ENCODE results near the gene ROGDI.

DNA sequence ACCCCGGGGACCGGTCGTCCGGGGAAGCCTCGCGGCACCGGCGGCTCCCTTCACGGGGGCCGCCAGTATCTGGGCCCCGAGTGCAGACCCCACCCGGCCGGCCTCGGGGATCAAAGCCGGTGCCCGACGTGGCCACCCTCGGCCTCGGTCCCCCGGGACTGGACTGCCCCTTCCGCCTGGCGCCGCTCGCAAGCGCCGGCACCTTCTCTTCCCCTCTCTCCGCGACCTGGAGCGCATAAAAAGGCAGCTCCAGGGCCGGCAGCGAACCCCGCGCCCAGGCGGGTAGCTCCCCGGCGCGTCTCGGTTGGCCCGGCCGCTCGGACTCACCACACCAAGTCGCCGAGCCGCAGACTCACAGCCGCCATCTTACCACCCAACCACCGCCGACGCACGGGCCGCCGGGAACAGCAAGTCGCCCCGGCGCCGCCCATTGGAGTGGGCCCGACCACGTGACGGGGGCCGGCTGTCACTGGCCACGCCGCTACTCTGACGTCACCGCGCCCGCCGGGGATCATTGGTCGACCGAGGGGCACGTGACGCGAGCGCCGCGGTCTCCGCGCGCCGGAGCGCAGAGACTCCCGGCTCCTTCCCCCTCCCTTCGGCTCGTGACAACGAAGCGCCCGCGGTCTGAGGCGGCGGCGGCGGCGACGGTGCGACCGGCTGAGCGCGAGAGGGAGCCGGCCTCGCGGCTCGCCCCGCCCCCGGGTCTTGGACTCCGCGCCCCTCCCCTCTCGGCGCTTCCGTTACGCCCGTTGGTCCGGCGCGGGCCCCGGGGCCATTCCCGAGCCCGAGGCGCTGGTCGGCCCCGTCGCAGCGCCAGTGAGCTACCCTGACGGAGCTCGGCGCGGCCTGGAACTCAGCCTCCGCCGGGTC, 44.7 kb upstream of the ROGDI start, which contains the start of the genes GLYR1 and UBN1:
- TF ChIP-seq, protein P1, sequence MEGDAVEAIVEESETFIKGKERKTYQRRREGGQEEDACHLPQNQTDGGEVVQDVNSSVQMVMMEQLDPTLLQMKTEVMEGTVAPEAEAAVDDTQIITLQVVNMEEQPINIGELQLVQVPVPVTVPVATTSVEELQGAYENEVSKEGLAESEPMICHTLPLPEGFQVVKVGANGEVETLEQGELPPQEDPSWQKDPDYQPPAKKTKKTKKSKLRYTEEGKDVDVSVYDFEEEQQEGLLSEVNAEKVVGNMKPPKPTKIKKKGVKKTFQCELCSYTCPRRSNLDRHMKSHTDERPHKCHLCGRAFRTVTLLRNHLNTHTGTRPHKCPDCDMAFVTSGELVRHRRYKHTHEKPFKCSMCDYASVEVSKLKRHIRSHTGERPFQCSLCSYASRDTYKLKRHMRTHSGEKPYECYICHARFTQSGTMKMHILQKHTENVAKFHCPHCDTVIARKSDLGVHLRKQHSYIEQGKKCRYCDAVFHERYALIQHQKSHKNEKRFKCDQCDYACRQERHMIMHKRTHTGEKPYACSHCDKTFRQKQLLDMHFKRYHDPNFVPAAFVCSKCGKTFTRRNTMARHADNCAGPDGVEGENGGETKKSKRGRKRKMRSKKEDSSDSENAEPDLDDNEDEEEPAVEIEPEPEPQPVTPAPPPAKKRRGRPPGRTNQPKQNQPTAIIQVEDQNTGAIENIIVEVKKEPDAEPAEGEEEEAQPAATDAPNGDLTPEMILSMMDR (optimal IDR thresholded peaks at IDR 0.05 in 1 of 3, IDR thresholded peaks at IDR 0.05 in 1 of 3, conservative IDR thresholded peaks at IDR 0.05 in 1 of 3; ENCODE audit: extremely low read depth in 1 of 3, insufficient read depth in 2 of 3, low read length in 3 of 3): no peak
- TF ChIP-seq EZH2 (IDR thresholded peaks at IDR 0.05; ENCODE audit: low read length): no peak
